ENCODE results near the gene CNTNAP2. TPM values are rescaled to one million over a fixed set of nuclear protein-coding genes. Genes with fewer than 3 reads are reported as not detected.

Gene CNTNAP2
- total RNA-seq, 1 experiment from 2014 or later = 42.5 TPM

GRCh38 chr7:146346096-146346495 lies 229.5 kb downstream of the CNTNAP2 start:
- POLR2A ChIA-PET = no interaction called here
- intact Hi-C loops (cut with micrococcal nuclease; ENCODE audit: unreplicated experiment) = no loop called here
- no peak for TF ChIP-seq CTCF (IDR thresholded peaks at IDR 0.05; ENCODE audit: insufficient read depth in 1 of 2, low read depth in 1 of 2, low read length in 1 of 2, severe bottlenecking in 1 of 2, unreplicated experiment in 1 of 2)
- Mint-ChIP-seq H3K4me3 (ENCODE audit: unreplicated experiment) (no peak overlapping the region), H3K36me3 (ENCODE audit: insufficient read depth, unreplicated experiment) (no peaks in the 10 kb centered on the region), H3K9me3 (ENCODE audit: unreplicated experiment) (no peaks in the 10 kb centered on the region), H3K4me1 (ENCODE audit: low read depth, unreplicated experiment) (no peaks in the 10 kb centered on the region), H3K27ac (ENCODE audit: unreplicated experiment) (no peak overlapping the region), H3K27me3 (ENCODE audit: insufficient read depth, unreplicated experiment) (no peaks in the 10 kb centered on the region)
- CTCF ChIA-PET = no interaction called here
- Histone ChIP-seq H3K27me3 (replicated peaks; ENCODE audit: control insufficient read depth, insufficient read depth, low read length) (no peaks in the 10 kb centered on the region), H3K4me3 (ENCODE audit: low read depth, low read length) (no peak overlapping the region), H3K36me3 (ENCODE audit: control insufficient read depth, insufficient read depth, low read length) (no peaks in the 10 kb centered on the region), H3K4me1 (no peaks in the 10 kb centered on the region), H3K9me3 (no peaks in the 10 kb centered on the region)
- no TSS peak for BruUV-seq (replicated peaks)
- no peak for DNase-seq

- no peaks in the 10 kb centered on the region for H3K36me3 Mint-ChIP-seq (ENCODE audit: insufficient read depth, unreplicated experiment)
- ChIA-PET POLR2A (no interaction called here), CTCF (no interaction called here)
- no peak for DNase-seq
- intact Hi-C loops (cut with micrococcal nuclease; ENCODE audit: unreplicated experiment) = no loop called here
- no peak for TF ChIP-seq CTCF (IDR thresholded peaks at IDR 0.05; ENCODE audit: insufficient read depth in 1 of 2, low read depth in 1 of 2, low read length in 1 of 2, severe bottlenecking in 1 of 2, unreplicated experiment in 1 of 2)
- no peak overlapping the region for H3K27ac Mint-ChIP-seq (ENCODE audit: unreplicated experiment)
- H3K9me3 Mint-ChIP-seq (ENCODE audit: unreplicated experiment) = no peaks in the 10 kb centered on the region
- H3K4me1 ChIP-seq = no peaks in the 10 kb centered on the region
- H3K4me1 Mint-ChIP-seq (ENCODE audit: low read depth, unreplicated experiment) = no peaks in the 10 kb centered on the region
- H3K36me3 ChIP-seq (ENCODE audit: control insufficient read depth, insufficient read depth, low read length) = no peaks in the 10 kb centered on the region
- no TSS peak for BruUV-seq (replicated peaks)
- H3K4me3 ChIP-seq (ENCODE audit: low read depth, low read length) = no peak overlapping the region
- no peak overlapping the region for H3K4me3 Mint-ChIP-seq (ENCODE audit: unreplicated experiment)
- no peaks in the 10 kb centered on the region for H3K27me3 ChIP-seq (replicated peaks; ENCODE audit: control insufficient read depth, insufficient read depth, low read length)
- H3K9me3 ChIP-seq = no peaks in the 10 kb centered on the region
- peaks cover 3% of the 10 kb centered on the region for H3K27me3 Mint-ChIP-seq (ENCODE audit: insufficient read depth, unreplicated experiment)
These were observed 238.6 kb downstream of the CNTNAP2 start for GRCh38 chr7:146355216-146355615.

DNA sequence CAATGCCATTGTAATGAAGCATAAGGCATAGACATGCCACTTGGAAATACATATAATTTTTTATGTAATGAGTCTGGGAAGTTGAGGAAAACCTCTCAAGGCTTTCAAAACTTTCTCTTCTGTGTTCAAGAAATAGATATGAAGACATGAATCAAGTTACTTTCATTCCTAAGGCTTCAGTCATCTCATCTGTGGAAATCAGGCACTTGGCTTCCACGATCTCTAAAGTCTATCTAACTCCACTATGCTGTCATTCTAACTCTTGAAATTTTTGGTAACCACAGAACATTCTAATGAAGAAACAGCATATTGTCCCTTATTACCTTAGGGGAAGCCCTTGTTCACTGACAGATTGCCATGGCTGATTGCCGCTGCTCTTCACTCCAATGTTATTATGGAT lies 242.6 kb downstream of the CNTNAP2 start:
- no peak overlapping the region for H3K4me3 ChIP-seq (ENCODE audit: low read depth, low read length)
- ChIA-PET POLR2A (no interaction called here), CTCF (no interaction called here)
- TF ChIP-seq CTCF (IDR thresholded peaks at IDR 0.05; ENCODE audit: insufficient read depth in 1 of 2, low read depth in 1 of 2, low read length in 1 of 2, severe bottlenecking in 1 of 2, unreplicated experiment in 1 of 2) = no peak
- no peak for DNase-seq
- Mint-ChIP-seq H3K27ac (ENCODE audit: unreplicated experiment) (no peak overlapping the region), H3K4me3 (ENCODE audit: unreplicated experiment) (no peak overlapping the region), H3K36me3 (ENCODE audit: insufficient read depth, unreplicated experiment) (no peaks in the 10 kb centered on the region), H3K4me1 (ENCODE audit: low read depth, unreplicated experiment) (no peaks in the 10 kb centered on the region), H3K9me3 (ENCODE audit: unreplicated experiment) (no peaks in the 10 kb centered on the region), H3K27me3 (ENCODE audit: insufficient read depth, unreplicated experiment) (peaks cover 3% of the 10 kb centered on the region)
- BruUV-seq (replicated peaks) = no TSS peak
- H3K27me3 ChIP-seq (replicated peaks; ENCODE audit: control insufficient read depth, insufficient read depth, low read length) = no peaks in the 10 kb centered on the region
- H3K9me3 ChIP-seq = no peaks in the 10 kb centered on the region
- H3K36me3 ChIP-seq (ENCODE audit: control insufficient read depth, insufficient read depth, low read length) = no peaks in the 10 kb centered on the region
- intact Hi-C loops (cut with micrococcal nuclease; ENCODE audit: unreplicated experiment) = no loop called here
- H3K4me1 ChIP-seq = no peaks in the 10 kb centered on the region

Measured in Caco-2 (cell line).